Smooth muscle cell (in vitro differentiated cells): Measurements from ENCODE around the gene POLR2A. TPM values are rescaled to one million over a fixed set of nuclear protein-coding genes. Genes with fewer than 3 reads are reported as not detected.

ENCODE experiments used
- DNase-seq: peaks from one replicate; lab custom pipeline; 2025; ENCODE audit not compliant: unreplicated experiment; lab: John Stamatoyannopoulos, UW
- H2AFZ ChIP-seq: fragments of 200-600 bp; sonication (generic); 2 replicates; pipeline ENCODE4 v1.6.0; 2016; ENCODE audit warnings: antibody characterized with exemption, low read depth, mild to moderate bottlenecking
- H3F3A ChIP-seq: fragments of 200-600 bp; sonication (generic); 2 replicates; pipeline ENCODE4 v1.6.0; 2017; ENCODE audit warnings: antibody characterized with exemption, low read depth
- H3K27ac ChIP-seq: fragments of 200-600 bp; sonication (generic); 2 replicates; pipeline ENCODE4 v1.5.1; 2016; ENCODE audit warnings: low read depth, mild to moderate bottlenecking
- H3K27me3 ChIP-seq: fragments of 200-600 bp; sonication (generic); 2 replicates; pipeline ENCODE4 v1.6.1; 2016; ENCODE audit warnings: low read depth, mild to moderate bottlenecking
- H3K36me3 ChIP-seq: fragments of 200-600 bp; sonication (generic); 2 replicates; pipeline ENCODE4 v1.5.1; 2016; ENCODE audit warnings: low read depth
- H3K4me1 ChIP-seq: fragments of 200-600 bp; sonication (generic); 2 replicates; pipeline ENCODE4 v1.5.1; 2016; ENCODE audit warnings: low read depth
- H3K4me2 ChIP-seq: fragments of 200-600 bp; sonication (generic); 2 replicates; pipeline ENCODE4 v1.6.0; 2016; ENCODE audit warnings: mild to moderate bottlenecking
- H3K4me3 ChIP-seq: fragments of 200-600 bp; sonication (generic); 2 replicates; pipeline ENCODE4 v1.5.1; 2016; ENCODE audit warnings: mild to moderate bottlenecking
- H3K79me2 ChIP-seq: fragments of 200-600 bp; sonication (generic); 2 replicates; pipeline ENCODE4 v1.6.0; 2016; ENCODE audit warnings: low read depth, mild to moderate bottlenecking
- H3K9ac ChIP-seq: fragments of 200-600 bp; sonication (generic); 2 replicates; pipeline ENCODE4 v1.6.0; 2016; ENCODE audit warnings: low read depth
- H3K9me3 ChIP-seq: fragments of 200-600 bp; sonication (generic); replicated peaks from 2 replicates; pipeline ENCODE4 v1.5.1; 2016; ENCODE audit warnings: low read depth
- H4K20me1 ChIP-seq: fragments of 200-600 bp; sonication (generic); 2 replicates; pipeline ENCODE4 v1.6.0; 2016; ENCODE audit warnings: low read depth
- WGBS: methylation state at CpG from one replicate; pipeline ENCODE4 v1.1.7; 2016; ENCODE audit warnings: low lambda C conversion rate; 5-methylcytosine and 5-hydroxymethylcytosine counted together
- polyA plus RNA-seq: library from polyadenylated mRNA; unstranded; fragments of >200 nt; fragmentation: Nextera tagmentation; extraction: Ambion mirVana; gene quantifications from 2 replicates; pipeline ENCODE4 v1.2.1, GENCODE V29; 2016
- total RNA-seq: library from RNA; depleted of rRNA; stranded (reverse); fragments of >200 nt; gene quantifications from 2 replicates; pipeline ENCODE4 v1.2.3, GENCODE V29; 2014
- TF ChIP-seq, protein P1 (sequence below): fragments of 200-600 bp; sonication (generic); IDR thresholded peaks from 2 replicates; pipeline ENCODE4 v1.5.1; 2017; ENCODE audit warnings: borderline replicate concordance, mild to moderate bottlenecking, antibody characterized with exemption; ENCODE audit not compliant: insufficient read depth, poor library complexity, severe bottlenecking

The POLR2A gene
- total and polyA plus RNA-seq, 2 experiments from 2014 or later = 72.0 to 80.2 TPM

DNA sequence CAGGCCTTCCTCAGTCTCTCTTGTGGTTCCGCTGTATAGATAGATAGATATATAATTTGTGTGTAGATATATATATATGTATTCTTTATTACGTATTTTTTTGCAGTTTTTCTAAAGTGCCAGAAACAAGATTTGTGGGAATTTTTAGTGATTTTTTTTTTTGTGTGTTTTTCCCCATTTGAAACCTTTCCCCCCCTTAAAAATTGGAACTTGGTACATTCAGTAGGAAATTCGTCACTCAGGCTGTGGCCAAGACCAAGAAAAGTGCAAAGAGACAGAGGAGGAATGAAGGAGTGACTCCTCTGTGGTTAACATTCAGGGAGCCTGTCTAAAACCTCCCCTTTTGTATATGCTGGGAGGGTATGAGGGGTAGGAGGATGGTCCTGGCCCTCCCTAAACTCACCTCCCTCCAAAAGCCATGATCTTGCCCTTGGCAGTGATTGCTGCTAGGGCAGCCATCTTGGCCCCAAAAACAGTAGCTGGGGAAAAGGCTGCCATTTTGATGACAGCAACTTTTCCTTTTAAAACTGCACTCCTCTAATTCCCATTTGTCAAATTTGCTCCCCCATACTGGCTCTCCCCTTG lies 24.1 kb upstream of the POLR2A start:
- Histone ChIP-seq H4K20me1 (peaks cover 13% of the 10 kb centered on the region), H3K9ac (no peak overlapping the region), H3K36me3 (no peaks in the 10 kb centered on the region), H3K27ac (no peak overlapping the region), H3K4me1 (peaks cover 8% of the 10 kb centered on the region), H2AFZ (no peak overlapping the region), H3K9me3 (no peaks in the 10 kb centered on the region), H3K79me2 (no peaks in the 10 kb centered on the region), H3F3A (peaks cover 35% of the 10 kb centered on the region), H3K4me2 (no peak overlapping the region), H3K27me3 (no peaks in the 10 kb centered on the region), H3K4me3 (no peak overlapping the region)
- TF ChIP-seq, protein P1, sequence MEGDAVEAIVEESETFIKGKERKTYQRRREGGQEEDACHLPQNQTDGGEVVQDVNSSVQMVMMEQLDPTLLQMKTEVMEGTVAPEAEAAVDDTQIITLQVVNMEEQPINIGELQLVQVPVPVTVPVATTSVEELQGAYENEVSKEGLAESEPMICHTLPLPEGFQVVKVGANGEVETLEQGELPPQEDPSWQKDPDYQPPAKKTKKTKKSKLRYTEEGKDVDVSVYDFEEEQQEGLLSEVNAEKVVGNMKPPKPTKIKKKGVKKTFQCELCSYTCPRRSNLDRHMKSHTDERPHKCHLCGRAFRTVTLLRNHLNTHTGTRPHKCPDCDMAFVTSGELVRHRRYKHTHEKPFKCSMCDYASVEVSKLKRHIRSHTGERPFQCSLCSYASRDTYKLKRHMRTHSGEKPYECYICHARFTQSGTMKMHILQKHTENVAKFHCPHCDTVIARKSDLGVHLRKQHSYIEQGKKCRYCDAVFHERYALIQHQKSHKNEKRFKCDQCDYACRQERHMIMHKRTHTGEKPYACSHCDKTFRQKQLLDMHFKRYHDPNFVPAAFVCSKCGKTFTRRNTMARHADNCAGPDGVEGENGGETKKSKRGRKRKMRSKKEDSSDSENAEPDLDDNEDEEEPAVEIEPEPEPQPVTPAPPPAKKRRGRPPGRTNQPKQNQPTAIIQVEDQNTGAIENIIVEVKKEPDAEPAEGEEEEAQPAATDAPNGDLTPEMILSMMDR = no peak
- no peak for DNase-seq
- WGBS = 86% methylated on average over 3 of the region's 3 CpGs

DNA sequence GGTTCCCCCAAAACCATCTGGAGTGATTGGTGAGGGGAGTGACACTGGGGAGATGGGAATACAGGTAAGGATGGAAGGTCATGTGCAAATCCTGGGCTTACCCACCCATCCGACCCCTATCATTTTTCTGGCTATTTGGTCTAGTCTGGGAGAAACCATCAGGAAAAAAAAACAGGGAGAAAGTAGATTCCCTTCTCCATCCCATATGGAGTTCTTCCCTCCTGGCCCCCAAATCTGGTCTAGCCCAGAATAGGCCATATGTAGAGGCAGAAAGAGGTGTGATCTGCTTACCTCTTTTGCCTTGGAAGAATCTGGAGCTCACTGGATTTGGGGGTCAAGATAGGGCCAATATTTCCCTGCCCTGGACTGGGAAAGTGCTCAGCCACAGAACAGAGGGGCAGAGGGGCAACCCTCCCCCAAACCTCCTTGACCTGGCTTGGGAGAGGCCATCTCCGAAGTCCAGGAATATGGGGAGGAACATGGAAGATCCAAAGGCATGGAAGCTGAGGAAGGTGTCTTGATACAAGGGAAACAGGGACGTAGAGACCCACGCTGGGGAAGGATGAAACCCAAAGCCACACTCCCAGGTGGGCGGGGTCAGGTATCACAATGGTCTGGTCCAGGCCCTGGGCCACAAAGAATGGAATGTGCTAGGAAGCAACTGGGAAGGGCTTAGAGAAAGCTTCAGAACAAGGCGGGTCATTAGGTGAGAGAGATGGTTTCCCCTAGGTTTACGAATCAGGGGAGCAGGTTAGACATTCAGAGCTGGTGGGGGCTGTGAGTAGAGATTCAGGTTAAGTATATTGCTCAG lies 23.1 kb upstream of the POLR2A start:
- Histone ChIP-seq H3K4me2 (no peak overlapping the region), H4K20me1 (peaks cover 22% of the 10 kb centered on the region), H3K27ac (no peak overlapping the region), H3K9ac (no peak overlapping the region), H3K4me3 (no peak overlapping the region), H3K4me1 (peaks cover 8% of the 10 kb centered on the region), H3F3A (peaks cover 35% of the 10 kb centered on the region), H2AFZ (no peak overlapping the region), H3K9me3 (no peaks in the 10 kb centered on the region), H3K36me3 (no peaks in the 10 kb centered on the region), H3K79me2 (peaks cover 7% of the 10 kb centered on the region), H3K27me3 (no peaks in the 10 kb centered on the region)
- DNase-seq = no peak
- TF ChIP-seq, protein P1 = no peak
- 90% methylated on average over 7 of the region's 7 CpGs for WGBS

DNA sequence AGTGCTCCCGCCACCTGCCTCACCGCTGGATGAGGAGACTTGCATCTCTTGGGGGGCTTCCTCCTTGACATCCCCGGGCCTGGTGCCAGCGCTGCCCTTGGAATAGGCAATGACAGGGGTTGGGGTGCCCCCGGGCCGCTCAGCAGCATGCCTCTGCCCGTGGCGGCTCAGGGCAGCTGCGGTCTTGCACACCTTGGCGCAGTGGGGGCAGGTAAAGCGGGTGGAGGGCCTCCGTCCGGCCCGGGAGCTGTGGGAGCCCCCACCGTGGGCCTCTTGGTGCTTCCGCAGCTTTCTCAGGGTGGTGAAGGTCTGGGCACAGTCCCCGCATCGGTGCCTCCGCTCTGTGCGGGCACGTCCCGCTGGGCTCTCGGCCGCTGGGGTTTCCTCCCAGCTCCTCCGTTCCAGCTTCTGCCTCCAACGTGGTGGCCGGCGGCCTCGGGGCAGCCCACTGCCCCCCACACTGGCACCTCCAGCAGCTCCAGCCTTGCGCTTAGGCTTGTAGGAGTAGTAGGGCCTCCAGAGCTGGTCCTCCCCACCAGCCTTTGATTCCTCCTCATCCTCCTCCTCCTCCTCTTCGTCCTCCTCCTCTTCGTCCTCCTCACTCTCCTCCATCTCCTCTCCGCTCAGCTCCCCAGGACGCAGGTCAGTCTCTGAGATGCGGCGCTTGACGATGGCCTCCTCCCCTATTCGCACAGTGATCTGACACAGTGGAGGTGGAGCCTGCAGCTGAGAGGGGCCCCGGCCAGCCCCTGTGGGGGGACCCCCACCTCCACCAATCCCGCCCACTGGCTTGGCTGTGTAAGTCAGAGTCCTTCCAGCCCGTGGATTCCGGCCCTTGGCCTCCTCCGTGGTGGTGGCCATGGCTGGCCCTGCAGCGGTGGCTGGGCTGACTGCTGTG lies 21.4 kb upstream of the POLR2A start:
- peaks cover 39% of the 10 kb centered on the region for H4K20me1 ChIP-seq
- peaks cover 8% of the 10 kb centered on the region for H3K4me1 ChIP-seq
- H3K27ac ChIP-seq = no peak overlapping the region
- no peaks in the 10 kb centered on the region for H3K36me3 ChIP-seq
- H3K9ac ChIP-seq = no peak overlapping the region
- TF ChIP-seq, protein P1 = no peak
- H3K4me3 ChIP-seq = no peak overlapping the region
- DNase-seq = no peak
- peaks cover 18% of the 10 kb centered on the region for H3F3A ChIP-seq
- H3K9me3 ChIP-seq = no peaks in the 10 kb centered on the region
- no peak overlapping the region for H2AFZ ChIP-seq
- no peak overlapping the region for H3K4me2 ChIP-seq
- peaks cover 17% of the 10 kb centered on the region for H3K79me2 ChIP-seq
- no peaks in the 10 kb centered on the region for H3K27me3 ChIP-seq
- 96% methylated on average over 43 of the region's 44 CpGs for WGBS
